Suprapubic skin (tissue), 4 donors: ENCODE data around the gene ATPAF2.

Experiments used
- EP300 ChIP-seq: sonication (generic); formaldehyde crosslinking; IDR thresholded peaks from one replicate; pipeline ENCODE4 v1.6.1; 2017; ENCODE audit warnings: antibody characterized with exemption
- POLR2A ChIP-seq, 2 donors: fragments of 450-650 bp; IDR thresholded peaks; one replicate each; pipeline ENCODE4 v1.6.1; 2017; ENCODE audit warnings: antibody characterized with exemption in 2 of 2, mild to moderate bottlenecking in 2 of 2, moderate library complexity in 2 of 2
- POLR2AphosphoS5 ChIP-seq, 3 donors: sonication (generic); formaldehyde crosslinking; IDR thresholded peaks; one replicate each; pipeline ENCODE4 v1.6.1; 2017; ENCODE audit warnings: antibody characterized with exemption in 3 of 3
- TF ChIP-seq, protein P1 (sequence below), 2 donors: fragments of 200-600 bp in 1 of 2; fragments of 450-650 bp in 1 of 2; sonication (generic) in 1 of 2; IDR thresholded peaks; one replicate each; pipeline ENCODE4 v1.5.1; 2016 to 2019; ENCODE audit warnings: antibody characterized with exemption in 2 of 2, mild to moderate bottlenecking in 1 of 2, moderate library complexity in 1 of 2

DNA sequence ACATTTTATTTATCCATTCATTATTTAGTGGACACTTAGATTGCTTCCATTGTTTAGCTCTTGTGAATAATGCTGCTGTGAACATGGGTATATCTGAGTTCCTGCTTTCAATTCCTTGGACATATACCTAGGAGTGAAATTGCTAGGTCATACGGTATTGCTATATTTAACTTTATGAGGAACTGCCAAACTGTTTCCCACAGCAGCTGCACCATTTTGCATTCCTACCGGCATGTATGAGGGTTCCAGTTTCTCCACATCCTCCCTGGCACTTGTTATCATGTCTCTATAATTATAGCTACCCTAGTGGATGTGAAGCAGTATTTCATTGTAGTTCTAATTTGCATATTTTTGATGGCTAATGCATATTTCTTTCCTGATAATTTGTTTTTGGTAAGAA, 25.1 kb upstream of the ATPAF2 start:
- TF ChIP-seq POLR2A (IDR thresholded peaks at IDR 0.05) (no peak), EP300 (no peak), POLR2AphosphoS5 (IDR thresholded peaks at IDR 0.05) (no peak)
- TF ChIP-seq, protein P1, sequence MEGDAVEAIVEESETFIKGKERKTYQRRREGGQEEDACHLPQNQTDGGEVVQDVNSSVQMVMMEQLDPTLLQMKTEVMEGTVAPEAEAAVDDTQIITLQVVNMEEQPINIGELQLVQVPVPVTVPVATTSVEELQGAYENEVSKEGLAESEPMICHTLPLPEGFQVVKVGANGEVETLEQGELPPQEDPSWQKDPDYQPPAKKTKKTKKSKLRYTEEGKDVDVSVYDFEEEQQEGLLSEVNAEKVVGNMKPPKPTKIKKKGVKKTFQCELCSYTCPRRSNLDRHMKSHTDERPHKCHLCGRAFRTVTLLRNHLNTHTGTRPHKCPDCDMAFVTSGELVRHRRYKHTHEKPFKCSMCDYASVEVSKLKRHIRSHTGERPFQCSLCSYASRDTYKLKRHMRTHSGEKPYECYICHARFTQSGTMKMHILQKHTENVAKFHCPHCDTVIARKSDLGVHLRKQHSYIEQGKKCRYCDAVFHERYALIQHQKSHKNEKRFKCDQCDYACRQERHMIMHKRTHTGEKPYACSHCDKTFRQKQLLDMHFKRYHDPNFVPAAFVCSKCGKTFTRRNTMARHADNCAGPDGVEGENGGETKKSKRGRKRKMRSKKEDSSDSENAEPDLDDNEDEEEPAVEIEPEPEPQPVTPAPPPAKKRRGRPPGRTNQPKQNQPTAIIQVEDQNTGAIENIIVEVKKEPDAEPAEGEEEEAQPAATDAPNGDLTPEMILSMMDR (IDR thresholded peaks at IDR 0.05): no peak
